HEK293T (cell line): ENCODE measurements around the gene DST.

Experiments
- ARNT ChIP-seq: fragments of 450-650 bp; IDR thresholded peaks from 2 replicates; pipeline ENCODE4 v1.6.1; 2017; ENCODE audit warnings: mild to moderate bottlenecking
- BHLHE40 ChIP-seq: fragments of 450-650 bp; IDR thresholded peaks from 2 replicates; pipeline ENCODE4 v1.6.1; 2016; ENCODE audit warnings: mild to moderate bottlenecking, moderate library complexity, borderline replicate concordance
- ELF4 ChIP-seq: fragments of 450-650 bp; IDR thresholded peaks from 2 replicates; pipeline ENCODE4 v1.6.1; 2017; ENCODE audit warnings: antibody characterized with exemption
- FOXA1 ChIP-seq: fragments of 450-650 bp; IDR thresholded peaks from 2 replicates; pipeline ENCODE4 v1.6.1; 2016; ENCODE audit warnings: mild to moderate bottlenecking
- FOXM1 ChIP-seq: fragments of 450-650 bp; IDR thresholded peaks from 2 replicates; pipeline ENCODE4 v1.6.1; 2017; ENCODE audit warnings: mild to moderate bottlenecking, borderline replicate concordance
- NFRKB ChIP-seq: fragments of 450-650 bp; IDR thresholded peaks from 2 replicates; pipeline ENCODE4 v1.6.1; 2016; ENCODE audit warnings: mild to moderate bottlenecking, moderate library complexity
- PKNOX1 ChIP-seq: fragments of 450-650 bp; IDR thresholded peaks from 2 replicates; pipeline ENCODE4 v1.6.1; 2016
- SP1 ChIP-seq: fragments of 450-650 bp; IDR thresholded peaks from 2 replicates; pipeline ENCODE4 v1.6.1; 2017

- TF ChIP-seq NFRKB (no peak), SP1 (no peak), PKNOX1 (no peak), ELF4 (no peak), BHLHE40 (no peak), FOXA1 (no peak), ARNT (no peak), FOXM1 (no peak)
Measured at GRCh38 chr6:56687551-56687950, 44.9 kb upstream of the DST start.
